GM21576 (cell line): ENCODE measurements around the gene EGR2.
"Not testable (repeated sequence)": the region's sequence is repeated elsewhere in the genome, so short reads cannot be mapped to it uniquely, and the experiment has no call there.

ENCODE experiments used
- ATAC-seq: cut with Tn5 transposase; IDR thresholded peaks from one replicate; pipeline ENCODE4 v1.9.1; 2021; ENCODE audit warnings: mild to moderate bottlenecking, moderate library complexity; ENCODE audit not compliant: unreplicated experiment

Gene EGR2

DNA sequence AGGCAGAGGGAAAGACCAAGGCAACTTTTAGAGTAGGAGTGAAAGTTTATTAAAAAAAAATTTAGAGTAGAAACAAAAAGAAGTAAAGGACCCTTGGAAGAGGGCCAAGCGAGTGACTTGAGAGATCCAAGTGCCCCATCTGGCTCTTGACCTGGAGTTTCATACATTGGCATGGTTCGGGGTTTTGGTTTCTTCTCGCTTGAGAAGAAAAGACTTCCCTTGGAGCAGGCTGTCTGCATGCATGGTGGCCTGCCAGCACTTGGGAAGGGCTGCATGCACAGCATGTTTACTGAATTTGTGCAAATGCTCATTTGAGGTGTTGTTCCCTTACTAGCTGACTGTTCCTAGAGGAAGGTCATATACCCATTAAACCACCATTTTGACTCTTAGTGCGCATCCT lies 20.4 kb downstream of the EGR2 start:
- ATAC-seq = no peak

DNA sequence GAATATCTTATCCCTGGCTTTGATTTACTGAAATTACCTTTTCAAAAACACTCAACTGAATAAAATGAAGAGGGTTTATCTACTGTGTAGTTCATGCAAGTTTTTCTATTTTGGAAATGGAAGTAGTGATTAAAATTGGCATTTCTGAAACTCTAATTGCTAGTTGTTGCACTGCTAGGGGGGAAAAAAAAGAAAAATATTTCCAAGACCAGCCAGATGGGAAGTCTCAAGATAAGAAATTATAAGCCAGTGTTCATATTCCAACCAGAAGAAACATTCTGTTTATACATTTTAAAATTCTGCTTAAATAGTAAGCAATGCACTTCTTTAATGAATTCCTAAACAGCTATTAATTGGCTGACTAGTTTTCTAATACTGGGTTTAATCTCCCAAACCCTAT lies 21.1 kb downstream of the EGR2 start:
- no peak for ATAC-seq

DNA sequence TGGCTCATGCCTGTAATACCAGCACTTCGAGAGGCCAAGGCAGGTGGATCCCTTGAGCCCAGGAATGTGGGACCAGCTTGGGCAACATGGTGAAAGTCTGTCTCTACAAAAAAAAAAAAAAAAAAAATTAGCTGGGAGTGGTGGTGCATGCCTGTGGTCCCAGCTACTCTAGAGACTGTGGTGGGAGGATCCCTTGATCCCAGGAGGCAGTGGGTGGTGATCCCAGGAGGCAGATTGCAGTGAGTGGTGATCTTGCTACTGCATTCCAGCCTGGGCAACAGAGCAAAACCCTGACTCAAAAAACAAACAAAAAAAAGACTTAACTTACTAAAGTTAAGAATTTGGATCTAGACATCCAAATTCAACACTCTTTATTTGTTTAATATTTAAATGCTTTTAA lies 21.9 kb downstream of the EGR2 start:
- ATAC-seq = no peak

DNA sequence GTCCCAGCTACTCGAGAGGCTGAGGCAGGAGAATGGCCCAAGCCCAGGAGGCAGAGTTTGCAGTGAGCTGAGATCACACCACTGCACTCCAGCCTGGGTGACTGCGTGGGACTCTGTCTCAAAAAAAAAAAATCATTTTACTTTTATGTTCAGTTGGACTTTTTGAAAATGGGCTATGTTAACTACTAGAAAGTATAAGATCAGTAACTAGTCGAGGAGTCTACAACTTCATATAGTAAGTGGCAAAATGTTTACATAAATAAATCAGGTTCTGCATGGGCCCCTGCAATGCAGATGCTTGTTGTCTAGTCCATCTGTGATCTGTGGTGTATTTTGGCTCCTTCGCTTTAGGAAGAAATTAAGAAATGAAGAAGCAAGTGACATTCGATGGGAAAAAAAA lies 23.9 kb downstream of the EGR2 start:
- no peak for ATAC-seq

DNA sequence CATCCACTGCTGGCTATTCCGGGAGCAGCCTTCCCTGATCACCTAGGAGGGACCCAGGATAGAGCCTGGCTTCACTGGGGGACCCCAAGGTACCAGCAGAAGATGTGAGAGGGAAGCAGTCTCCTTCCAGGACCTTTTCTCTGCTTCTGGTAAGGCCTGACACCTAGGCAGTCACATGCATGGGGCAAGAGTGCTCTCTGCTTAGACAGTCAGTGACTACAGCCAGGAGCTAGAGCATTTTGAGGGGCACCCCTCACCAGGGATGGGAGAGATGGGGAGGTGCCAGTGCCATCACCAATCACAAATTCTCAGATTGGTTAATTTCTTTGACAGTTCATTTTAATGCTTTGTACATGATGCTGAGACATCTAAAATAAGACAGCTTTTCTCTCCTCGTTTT lies 25.6 kb downstream of the EGR2 start:
- ATAC-seq = no peak

DNA sequence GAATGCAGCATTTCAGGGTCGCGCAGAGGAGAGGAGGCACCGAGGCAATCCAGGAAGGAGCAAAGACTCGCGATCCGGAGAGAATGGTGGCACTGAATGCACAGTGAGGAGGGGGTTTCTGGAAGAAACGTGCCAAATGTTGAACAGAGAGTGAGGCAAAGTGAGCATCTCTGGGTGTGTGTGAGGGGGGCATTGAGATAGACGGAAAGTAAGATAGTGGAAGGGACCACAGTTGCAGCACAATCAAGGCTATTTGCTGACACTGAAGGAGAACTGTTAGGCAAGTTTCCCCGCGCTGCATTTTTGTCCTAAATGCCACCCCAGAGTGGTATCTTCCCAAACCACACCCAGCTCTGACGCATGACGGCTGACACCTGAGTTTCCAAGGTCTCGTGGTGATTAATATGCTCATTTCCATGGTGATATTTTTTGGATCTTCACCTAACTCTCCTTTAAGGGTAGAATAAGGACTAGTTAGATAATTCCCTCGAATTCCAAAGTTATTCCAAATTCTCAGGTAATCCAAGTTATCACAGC lies 26.1 kb downstream of the EGR2 start:
- no peak for ATAC-seq

DNA sequence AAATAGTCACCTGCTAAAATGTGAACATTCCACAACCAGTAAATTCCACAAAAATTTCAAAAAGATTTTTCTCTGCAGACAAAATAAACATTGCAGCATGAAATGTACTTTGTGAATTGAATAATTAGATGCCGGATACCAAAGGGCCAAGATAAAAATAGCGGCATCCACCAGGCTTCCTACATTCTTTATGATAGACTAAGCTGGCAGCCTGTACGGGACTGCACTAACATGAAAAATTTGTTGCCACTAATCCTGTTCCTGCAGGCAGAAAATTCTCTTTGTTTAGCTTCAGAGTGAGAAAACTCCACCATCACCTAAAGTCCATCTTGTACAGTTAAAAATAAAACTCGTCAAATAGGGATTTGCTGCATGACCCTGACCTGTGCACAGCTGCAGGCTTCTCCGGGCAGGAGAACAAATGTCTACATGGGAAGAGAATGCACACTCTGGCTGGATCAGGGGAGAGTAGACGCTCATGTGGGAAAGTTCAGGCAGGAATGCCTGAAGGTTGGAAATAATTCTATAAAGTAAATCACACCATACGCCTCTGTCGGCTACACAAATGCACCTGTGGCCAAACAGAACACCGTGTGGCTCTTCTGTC lies 27.2 kb downstream of the EGR2 start:
- ATAC-seq = no peak

DNA sequence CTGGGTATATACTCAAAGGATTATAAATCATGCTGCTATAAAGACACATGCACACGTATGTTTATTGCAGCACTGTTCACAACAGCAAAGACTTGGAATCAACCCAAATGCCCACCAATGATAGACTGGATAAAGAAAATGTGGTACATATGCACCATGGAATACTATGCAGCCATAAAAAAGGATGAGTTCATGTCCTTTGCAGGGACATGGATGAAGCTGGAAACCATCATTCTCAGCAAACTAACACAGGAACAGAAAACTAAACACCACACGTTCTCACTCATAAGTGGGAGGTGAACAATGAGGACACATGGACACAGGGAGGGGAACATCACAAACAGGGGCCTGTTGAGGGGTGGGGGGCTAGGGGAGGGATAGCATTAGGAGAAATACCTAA lies 27.9 kb downstream of the EGR2 start:
- ATAC-seq = not testable (repeated sequence)

DNA sequence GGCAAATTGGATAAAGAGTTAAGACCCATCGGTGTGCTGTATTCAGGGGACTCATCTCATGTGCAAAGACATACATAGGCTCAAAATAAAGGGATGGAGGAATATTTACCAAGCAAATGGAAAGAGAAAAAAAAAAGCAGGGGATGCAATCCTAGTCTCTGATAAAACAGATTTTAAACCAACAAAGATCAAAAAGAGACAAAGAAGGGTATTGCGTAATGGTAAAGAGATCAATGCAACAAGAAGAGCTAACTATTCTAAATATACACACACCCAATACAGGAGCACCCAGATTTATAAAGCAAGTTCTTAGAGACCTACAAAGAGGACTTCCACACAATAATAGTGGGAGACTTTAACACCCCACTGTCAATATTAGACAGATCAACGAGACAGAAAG lies 31.6 kb downstream of the EGR2 start:
- ATAC-seq = not testable (repeated sequence)

DNA sequence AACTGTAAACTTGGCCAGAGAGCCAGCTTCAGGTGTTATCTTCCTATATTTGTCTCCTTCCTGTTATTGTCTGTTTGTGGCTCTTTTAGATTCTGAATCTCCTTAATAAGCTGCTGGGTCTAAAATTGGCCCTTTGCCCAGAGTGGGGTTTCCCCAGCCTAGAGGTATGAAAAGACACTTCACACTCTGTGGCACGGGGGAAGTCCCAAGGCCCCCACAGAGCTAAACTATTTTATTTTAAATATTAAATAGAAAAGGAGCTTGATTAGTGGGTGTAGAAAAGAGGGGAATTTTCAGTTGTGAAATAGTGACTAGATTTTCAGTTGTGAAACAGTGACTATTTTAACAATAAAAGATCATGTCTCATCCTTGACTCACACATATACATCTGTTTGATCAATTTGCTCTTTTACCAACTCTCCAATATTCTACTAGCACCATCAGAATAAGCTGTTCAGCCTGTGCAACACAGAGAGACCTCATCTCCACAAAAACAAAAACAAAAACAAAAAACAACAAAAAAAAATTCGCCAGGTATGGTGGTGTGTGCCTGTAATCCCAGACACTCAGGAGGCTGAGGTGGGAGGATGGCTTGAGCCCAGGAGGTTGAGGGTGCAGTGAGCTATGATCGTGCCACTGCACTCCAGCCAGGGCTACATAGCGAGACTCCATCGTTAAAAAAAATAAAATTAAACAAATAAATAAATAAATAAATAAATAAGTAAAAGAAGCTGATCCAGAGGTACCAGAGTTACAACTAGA lies 36.5 kb downstream of the EGR2 start:
- peak; percentile 95 for ATAC-seq

DNA sequence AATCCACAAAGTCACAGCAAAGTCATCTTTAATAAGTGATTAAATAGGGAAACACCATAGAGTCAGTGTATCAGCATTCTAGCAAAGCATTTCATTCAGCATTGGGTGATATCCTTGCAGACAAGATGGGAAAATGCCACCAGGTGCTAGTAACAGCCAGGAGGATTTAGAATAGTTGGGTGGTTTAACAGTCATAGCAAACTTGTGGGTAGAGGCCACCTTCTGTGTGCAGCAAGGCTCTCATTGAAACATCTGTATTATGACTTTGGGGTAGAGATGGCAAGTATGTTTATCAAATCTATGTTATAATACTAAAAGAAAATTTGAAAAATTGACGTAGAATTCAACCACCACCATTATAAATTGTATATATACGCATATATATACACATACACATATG lies 38.0 kb downstream of the EGR2 start:
- no peak for ATAC-seq

DNA sequence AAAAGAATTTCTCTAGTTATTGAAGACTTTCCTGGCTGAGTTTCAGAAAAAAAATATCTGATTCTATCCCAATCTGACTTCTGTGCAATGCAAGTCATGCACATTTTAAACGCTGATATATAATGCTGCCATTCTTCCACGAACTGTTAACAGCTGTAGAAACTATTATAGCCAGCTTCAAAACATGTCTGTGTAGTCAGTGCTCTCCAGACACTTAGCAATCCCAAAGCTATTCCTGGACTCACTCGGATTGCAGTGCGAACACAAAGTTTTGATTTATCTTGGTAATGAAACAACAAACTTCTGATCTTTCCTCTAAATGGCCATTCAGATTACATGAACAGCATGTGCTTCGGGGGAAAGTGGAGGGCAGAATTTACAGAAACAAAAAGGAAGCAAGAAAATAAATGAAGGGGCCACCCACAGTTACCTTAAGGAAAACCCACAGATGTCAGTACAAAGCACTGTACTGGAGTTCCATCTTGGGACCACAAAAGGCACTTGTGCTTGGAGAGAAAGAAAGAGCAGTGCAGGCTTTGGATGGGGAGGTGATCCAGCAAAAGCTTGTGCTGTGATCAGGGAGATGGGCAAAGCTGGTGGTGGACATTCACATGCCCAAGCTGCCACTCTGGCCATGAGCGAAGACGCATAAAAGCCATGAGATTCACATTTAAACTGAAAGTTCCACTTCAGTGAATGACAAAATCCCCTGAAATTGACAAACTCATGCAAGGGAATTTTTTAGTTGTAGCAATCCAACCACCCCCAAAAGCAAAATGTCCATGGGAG lies 43.8 kb downstream of the EGR2 start:
- no peak for ATAC-seq

DNA sequence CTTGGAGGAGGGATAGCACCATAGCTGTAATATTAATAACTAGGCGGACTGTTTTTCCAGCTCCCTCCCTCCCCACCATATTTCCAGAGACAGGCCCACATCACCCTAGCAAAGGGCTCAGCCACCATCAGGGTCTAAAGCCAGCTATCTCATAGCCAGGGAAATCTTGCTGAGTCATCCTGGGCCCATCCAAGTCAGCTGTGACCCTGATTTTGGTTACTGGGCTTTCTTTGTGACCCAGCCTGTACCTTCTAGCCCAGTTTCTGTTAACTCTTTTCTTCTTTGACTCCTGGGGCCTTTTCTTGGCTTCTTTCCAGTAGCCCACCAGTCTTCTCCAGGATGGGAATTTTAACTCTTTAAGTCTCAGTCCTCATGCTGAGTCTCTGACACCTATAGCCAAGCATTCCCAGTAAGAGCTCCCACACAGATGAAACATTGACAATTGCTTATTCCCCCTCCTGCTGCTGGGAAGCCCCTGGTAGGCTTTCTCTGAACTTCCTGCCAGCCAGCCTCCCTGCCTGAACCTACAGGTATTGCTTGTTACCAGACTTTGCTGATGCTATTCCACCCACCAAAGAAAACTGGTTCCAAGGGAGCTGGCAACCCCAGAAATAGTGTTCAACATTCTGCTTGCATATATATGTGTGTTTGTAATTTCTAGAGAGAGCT lies 46.5 kb downstream of the EGR2 start:
- no peak for ATAC-seq

DNA sequence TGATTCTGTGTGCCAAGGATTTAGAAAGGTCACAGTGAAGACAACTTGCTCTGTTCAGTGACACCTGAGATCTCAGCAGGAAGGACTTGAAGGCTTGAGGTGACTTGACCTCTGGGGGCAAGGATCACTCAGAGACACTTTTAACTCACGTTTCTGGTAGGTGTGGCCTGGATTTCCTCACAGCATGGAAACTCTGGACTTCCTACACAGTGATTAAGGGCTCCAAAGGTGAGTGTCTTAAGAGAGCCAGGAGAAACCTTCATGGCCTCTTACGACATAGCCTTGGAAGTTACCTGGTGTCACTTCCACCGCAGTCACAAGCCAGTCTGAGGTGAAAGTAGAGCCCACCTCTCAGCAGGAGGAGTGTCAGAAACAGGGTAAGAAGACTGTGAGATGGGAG lies 49.8 kb downstream of the EGR2 start:
- ATAC-seq = no peak

DNA sequence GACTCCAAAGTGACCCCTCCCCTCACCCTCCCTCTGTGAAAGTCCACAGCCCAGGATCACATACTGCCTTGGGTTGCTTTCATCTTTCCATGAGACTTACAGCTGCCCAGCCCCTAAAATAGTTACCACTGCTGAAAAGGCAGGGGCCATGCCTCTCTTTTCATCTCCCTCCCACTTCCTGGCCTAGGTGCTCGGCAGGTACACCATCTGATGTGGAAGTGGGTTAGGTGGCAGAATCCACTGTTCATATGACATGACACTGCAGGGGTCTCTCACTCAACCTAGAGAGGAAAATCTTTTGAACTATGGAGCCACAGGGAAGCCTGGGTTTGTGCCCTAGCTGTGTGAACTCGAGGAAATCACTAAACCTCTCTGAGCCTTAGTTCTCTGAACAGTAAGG lies 50.4 kb downstream of the EGR2 start:
- no peak for ATAC-seq

DNA sequence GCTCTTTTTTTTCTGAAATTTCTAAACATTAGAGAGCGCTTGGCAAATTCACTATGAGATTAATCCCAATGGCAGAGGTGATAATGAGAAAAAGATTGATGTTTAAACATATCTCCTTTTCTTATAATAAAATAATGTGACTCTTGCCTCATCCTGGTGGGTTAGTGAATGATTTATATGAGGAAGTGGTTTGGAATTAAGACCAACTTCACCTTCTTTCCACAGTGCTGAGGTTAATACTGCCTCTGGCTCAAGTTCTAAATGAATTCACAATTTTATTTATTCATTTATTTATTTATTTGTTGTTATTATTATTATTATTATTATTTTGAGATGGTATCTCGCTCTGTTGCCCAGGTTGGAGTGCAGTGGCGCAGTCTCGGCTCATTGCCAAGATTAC lies 52.2 kb downstream of the EGR2 start:
- ATAC-seq = no peak

DNA sequence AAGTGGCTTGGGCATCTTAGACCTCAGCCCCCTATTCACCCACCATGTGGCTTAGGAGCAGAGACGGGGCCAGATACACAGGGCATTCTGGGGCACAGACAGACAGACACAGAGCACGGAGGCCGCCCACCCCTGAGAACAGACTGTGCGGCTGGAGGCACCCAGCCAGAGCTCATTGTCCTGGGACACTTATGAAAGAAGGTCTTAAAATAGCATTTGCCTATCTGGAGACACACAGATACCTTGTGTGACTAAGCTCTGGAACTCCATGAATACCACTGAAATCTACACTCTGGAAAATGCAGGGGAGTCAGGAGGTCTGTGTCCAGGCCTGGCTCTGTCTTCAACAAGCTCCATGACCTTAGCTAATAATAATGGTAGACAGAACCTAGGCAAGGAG lies 53.0 kb downstream of the EGR2 start:
- ATAC-seq = no peak
